OCI-LY7 (cell line): Measurements from ENCODE around the gene RANBP17.

Source experiments
- EZH2phosphoT487 ChIP-seq: fragments of 200-600 bp; sonication (generic); IDR thresholded peaks from 2 replicates; pipeline ENCODE4 v1.6.1; 2018; ENCODE audit warnings: low read depth, borderline replicate concordance, mild to moderate bottlenecking, mixed run types, antibody characterized with exemption, low read length, moderate library complexity, mixed read lengths
- TF ChIP-seq, protein P1 (sequence below): fragments of 200-600 bp; sonication (generic); conservative IDR thresholded peaks from 2 replicates; pipeline ENCODE4 v1.5.1; 2014; ENCODE audit warnings: mild to moderate bottlenecking, antibody characterized with exemption, low read length, moderate library complexity, mixed read lengths

DNA sequence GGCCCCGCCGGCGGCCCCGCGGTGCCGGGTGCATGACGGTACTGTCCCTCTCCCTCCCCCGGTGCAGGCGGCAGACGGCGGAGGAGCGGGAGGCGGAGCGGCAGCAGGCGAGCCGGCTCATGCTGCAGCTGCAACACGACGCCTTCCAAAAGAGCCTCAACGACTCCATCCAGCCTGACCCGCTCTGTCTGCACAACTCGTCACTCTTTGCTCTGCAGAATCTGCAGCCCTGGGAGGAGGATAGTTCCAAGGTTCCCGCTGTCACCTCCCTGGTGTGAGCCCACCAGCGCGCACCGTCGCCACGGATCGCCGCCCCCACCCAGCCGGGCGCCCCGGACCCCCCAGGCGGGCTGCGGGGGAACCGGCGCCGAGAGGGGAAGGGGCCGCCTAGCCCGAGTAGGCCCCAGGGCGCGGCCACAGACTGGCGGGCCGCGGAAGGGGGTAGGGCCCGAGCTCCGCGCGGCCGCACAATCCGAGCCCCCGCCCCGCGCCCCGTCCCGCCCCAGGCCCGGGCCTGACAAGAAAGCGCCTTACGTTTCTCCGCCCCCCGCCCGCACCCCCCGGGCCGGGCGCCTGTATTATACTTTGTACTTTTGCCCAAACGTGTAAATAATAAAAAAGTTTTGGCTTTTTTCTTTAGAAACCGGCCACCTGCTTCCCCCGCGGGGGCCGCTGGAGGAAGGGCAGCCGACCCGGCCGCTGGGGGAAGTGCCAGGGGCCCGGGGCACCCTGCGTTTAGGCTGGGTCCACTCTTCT lies 449.7 kb downstream of the RANBP17 start:
- TF ChIP-seq, protein P1, sequence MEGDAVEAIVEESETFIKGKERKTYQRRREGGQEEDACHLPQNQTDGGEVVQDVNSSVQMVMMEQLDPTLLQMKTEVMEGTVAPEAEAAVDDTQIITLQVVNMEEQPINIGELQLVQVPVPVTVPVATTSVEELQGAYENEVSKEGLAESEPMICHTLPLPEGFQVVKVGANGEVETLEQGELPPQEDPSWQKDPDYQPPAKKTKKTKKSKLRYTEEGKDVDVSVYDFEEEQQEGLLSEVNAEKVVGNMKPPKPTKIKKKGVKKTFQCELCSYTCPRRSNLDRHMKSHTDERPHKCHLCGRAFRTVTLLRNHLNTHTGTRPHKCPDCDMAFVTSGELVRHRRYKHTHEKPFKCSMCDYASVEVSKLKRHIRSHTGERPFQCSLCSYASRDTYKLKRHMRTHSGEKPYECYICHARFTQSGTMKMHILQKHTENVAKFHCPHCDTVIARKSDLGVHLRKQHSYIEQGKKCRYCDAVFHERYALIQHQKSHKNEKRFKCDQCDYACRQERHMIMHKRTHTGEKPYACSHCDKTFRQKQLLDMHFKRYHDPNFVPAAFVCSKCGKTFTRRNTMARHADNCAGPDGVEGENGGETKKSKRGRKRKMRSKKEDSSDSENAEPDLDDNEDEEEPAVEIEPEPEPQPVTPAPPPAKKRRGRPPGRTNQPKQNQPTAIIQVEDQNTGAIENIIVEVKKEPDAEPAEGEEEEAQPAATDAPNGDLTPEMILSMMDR, result no peak
- no peak for TF ChIP-seq EZH2phosphoT487
